Measurements from ENCODE around the gene METTL24.

METTL24 gene

GRCh38 chr6:110363748-110364147 is 5.6 kb upstream of the METTL24 start:
- H3K4me3 ChIP-seq (ENCODE audit: low read depth, low read length), result no peak overlapping the region
- no peak for TF ChIP-seq CTCF (IDR thresholded peaks at IDR 0.05; ENCODE audit: borderline replicate concordance, insufficient read depth, low read depth, low read length)

- no peak overlapping the region for H3K4me3 ChIP-seq (ENCODE audit: low read depth, low read length)
- TF ChIP-seq CTCF (IDR thresholded peaks at IDR 0.05; ENCODE audit: borderline replicate concordance, insufficient read depth, low read depth, low read length), result no peak
Observed at GRCh38 chr6:110360676-110361075, 2.5 kb upstream of the METTL24 start.

- no peak overlapping the region for H3K4me3 ChIP-seq (ENCODE audit: low read depth, low read length)
- TF ChIP-seq CTCF (IDR thresholded peaks at IDR 0.05; ENCODE audit: borderline replicate concordance, insufficient read depth, low read depth, low read length), result no peak
Observed at GRCh38 chr6:110359556-110359955, 1.4 kb upstream of the METTL24 start.

GRCh38 chr6:110358553-110359160 is 508 bp upstream of the METTL24 start:
- no peak overlapping the region for H3K4me3 ChIP-seq (ENCODE audit: low read depth, low read length)
- no peak for TF ChIP-seq CTCF (IDR thresholded peaks at IDR 0.05; ENCODE audit: borderline replicate concordance, insufficient read depth, low read depth, low read length)

- no peak overlapping the region for H3K4me3 ChIP-seq (ENCODE audit: low read depth, low read length)
Observed at GRCh38 chr6:110357298-110357663, 868 bp downstream of the METTL24 start.

GRCh38 chr6:110356778-110357177 is 1.4 kb downstream of the METTL24 start:
- no peak overlapping the region for H3K4me3 ChIP-seq (ENCODE audit: low read depth, low read length)
- no peak for TF ChIP-seq CTCF (IDR thresholded peaks at IDR 0.05; ENCODE audit: borderline replicate concordance, insufficient read depth, low read depth, low read length)

More at GRCh38 chr6:110357298-110357663, 868 bp downstream of the METTL24 start:
- no peak for TF ChIP-seq CTCF (IDR thresholded peaks at IDR 0.05; ENCODE audit: borderline replicate concordance, insufficient read depth, low read depth, low read length)

GRCh38 chr6:110355727-110356126 is 2.4 kb downstream of the METTL24 start:
- no peak for TF ChIP-seq CTCF (IDR thresholded peaks at IDR 0.05; ENCODE audit: borderline replicate concordance, insufficient read depth, low read depth, low read length)
- no peak overlapping the region for H3K4me3 ChIP-seq (ENCODE audit: low read depth, low read length)

All from GM12875 (cell line).